Kidney (tissue), 14 donors: Measurements from ENCODE around the gene TMEM109. TPM values are rescaled to one million over a fixed set of nuclear protein-coding genes. Genes with fewer than 3 reads are reported as not detected.

Experiments used
- DNase-seq, 5 donors: peaks; one replicate each; pipeline ENCODE4 v3.0.0-alpha.2; 2013 to 2020
- FAIRE-seq: peaks from 2 replicates; lab custom pipeline; 2012; peaks lifted over from hg19 to GRCh38; lab: Jason Lieb, UNC
- H3K27ac ChIP-seq, 2 donors: one replicate each; pipeline ENCODE4 v1.7.0; 2013; ENCODE audit warnings: low read depth in 2 of 2, low read length in 2 of 2, inconsistent platforms in 1 of 2
- H3K27me3 ChIP-seq: one replicate; pipeline ENCODE4 v1.7.1; 2013; ENCODE audit warnings: low read length, inconsistent platforms; ENCODE audit not compliant: control insufficient read depth, insufficient read depth
- H3K36me3 ChIP-seq, 3 donors: one replicate each; pipeline versions ENCODE4 v1.7.0 to v1.7.1; 2013; ENCODE audit warnings: low read length in 3 of 3, control low read depth in 1 of 3, inconsistent platforms in 1 of 3; ENCODE audit not compliant: insufficient read depth in 3 of 3, control insufficient read depth in 2 of 3
- H3K4me1 ChIP-seq, 3 donors: one replicate each; pipeline versions ENCODE4 v1.7.0 to v1.7.1; 2013; ENCODE audit warnings: low read length in 3 of 3, inconsistent platforms in 1 of 3, low read depth in 1 of 3; ENCODE audit not compliant: control insufficient read depth in 2 of 3, insufficient read depth in 2 of 3
- H3K4me3 ChIP-seq, 3 donors: one replicate each; pipeline versions ENCODE4 v1.7.0 to v1.8.1; 2013; ENCODE audit warnings: low read length in 3 of 3, control low read depth in 1 of 3, inconsistent platforms in 1 of 3
- H3K9ac ChIP-seq, 3 donors: one replicate each; pipeline versions ENCODE4 v1.7.0 to v1.7.1; 2013; ENCODE audit warnings: low read length in 3 of 3, control low read depth in 1 of 3, inconsistent platforms in 1 of 3
- H3K9me3 ChIP-seq, 3 donors: one replicate each; pipeline versions ENCODE4 v1.7.0 to v1.7.1; 2013; ENCODE audit warnings: low read length in 3 of 3, control low read depth in 1 of 3, inconsistent platforms in 1 of 3; ENCODE audit not compliant: control insufficient read depth in 2 of 3, insufficient read depth in 1 of 3
- CTCF ChIP-seq: IDR thresholded peaks from 3 replicates; pipeline ENCODE4 v1.5.1; 2012; ENCODE audit warnings: mild to moderate bottlenecking, moderate library complexity, borderline replicate concordance; ENCODE audit not compliant: insufficient read depth; ENCODE audit errors: extremely low read depth
- intact Hi-C: fragments of 100-400 bp; cut with DNase I; formaldehyde crosslinking; loops from one replicate; pipeline ENCODE4 v1.11.1; 2022
- polyA plus RNA-seq: library from polyadenylated mRNA; stranded (reverse); fragments of 350-450 nt; fragmentation: Illumina TruSeq; extraction: RNeasy Lipid Tissue Mini Kit (QIAGEN cat#74804); gene quantifications from one replicate; pipeline ENCODE4 v1.2.3, GENCODE V29; 2014; ENCODE audit warnings: low read depth, low replicate concordance; ENCODE audit not compliant: insufficient read depth
- total RNA-seq: library from RNA; stranded (reverse); fragmentation: NEBNext Ultra II Directional; extraction: Animal tissue kit (Norgen Biotek cat#: 25700); gene quantifications from one replicate; pipeline ENCODE4 v1.2.1, GENCODE V29; 2021
- donor health status: control.
- donor health status: control.
- donor health status: control.
- donor health status: control.
- donor health status: control.
- donor health status: DM: yes; HTN: yes; CAD: no.
- donor health status: Normal renal cell carcinoma (clear cell type).

The TMEM109 gene
- total and polyA plus RNA-seq, 2 donors from 2014 or later = 130 to 139 TPM

DNA sequence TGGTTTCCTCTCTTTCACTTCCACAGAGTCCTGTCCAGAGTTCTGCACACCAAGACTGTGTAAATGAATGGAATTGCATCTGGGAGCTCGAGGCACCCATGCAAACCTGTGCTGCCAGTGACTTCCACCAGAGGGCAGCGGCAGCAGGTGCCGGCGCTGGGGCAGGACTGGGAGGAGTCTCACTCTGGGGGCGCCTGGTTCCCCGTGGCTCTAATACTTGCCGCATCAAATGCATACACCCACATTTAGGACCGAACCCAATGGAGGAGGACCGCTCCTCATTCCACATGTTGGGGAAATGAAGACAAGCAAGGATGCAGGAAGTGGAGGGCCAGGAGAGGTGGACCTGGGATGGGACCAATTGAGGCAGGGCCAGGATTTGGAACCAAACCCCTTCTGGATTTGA lies 56.4 kb downstream of the TMEM109 start:
- no peak overlapping the region for H3K9ac ChIP-seq

GRCh38 chr11:60970890-60971289 lies 56.9 kb downstream of the TMEM109 start:
- intact Hi-C loops = no loop called here
- FAIRE-seq = no peak
- no peak for TF ChIP-seq CTCF
- Histone ChIP-seq H3K27ac (no peak overlapping the region), H3K9me3 (peaks cover 0 to 3% (median 0%) of the 10 kb centered on the region in 3 donors), H3K4me1 (no peaks in the 10 kb centered on the region), H3K27me3 (no peaks in the 10 kb centered on the region), H3K36me3 (no peaks in the 10 kb centered on the region), H3K4me3 (no peak overlapping the region), H3K9ac (no peak overlapping the region)
- DNase-seq = no peak

More for the DNA sequence above, 56.4 kb downstream of the TMEM109 start:
- H3K36me3 ChIP-seq = no peaks in the 10 kb centered on the region
- no peaks in the 10 kb centered on the region for H3K27me3 ChIP-seq
- peaks cover 0 to 3% (median 0%) of the 10 kb centered on the region in 3 donors for H3K9me3 ChIP-seq
- intact Hi-C loops = no loop called here
- H3K4me1 ChIP-seq = no peaks in the 10 kb centered on the region
- no peak for FAIRE-seq
- peak; percentile 82 for TF ChIP-seq CTCF
- DNase-seq = peak in 3 of 5 donors; percentile 30 to 52 (median 51)
- H3K4me3 ChIP-seq = no peak overlapping the region
- no peak overlapping the region for H3K27ac ChIP-seq

DNA sequence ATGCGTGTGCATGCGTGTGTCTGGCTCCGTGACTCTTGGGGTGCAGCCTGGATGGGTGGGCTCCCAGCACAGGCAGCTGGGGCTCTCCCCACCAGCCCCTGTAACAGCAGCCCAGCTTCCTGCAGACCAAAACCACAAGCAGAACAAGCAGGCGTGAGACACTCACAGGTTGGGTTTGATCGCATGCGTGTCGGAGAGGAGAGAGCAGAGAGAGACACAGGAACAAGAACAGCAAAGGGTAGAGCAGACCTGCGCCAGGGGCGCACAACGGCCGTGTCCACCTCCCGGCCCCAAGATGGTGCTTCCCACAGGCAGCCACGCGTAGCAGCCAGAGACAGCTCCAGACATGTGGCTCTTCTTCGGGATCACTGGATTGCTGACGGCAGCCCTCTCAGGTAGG lies 57.6 kb downstream of the TMEM109 start, which contains the start of gene CD6:
Gene CD6 (plus strand): TSS at position 161 of the 400 bp plus-strand sequence. CDS start 186 bp downstream, at position 347.
- DNase-seq = no peak
- Histone ChIP-seq H3K27me3 (no peaks in the 10 kb centered on the region), H3K9ac (no peak within 1 kb of the TSS), H3K4me1 (no peaks in the 10 kb centered on the region), H3K36me3 (no peaks in the 10 kb centered on the region), H3K27ac (no peak within 1 kb of the TSS), H3K4me3 (no peak within 1 kb of the TSS), H3K9me3 (peaks cover 0 to 3% (median 0%) of the 10 kb centered on the region in 3 donors)
- no peak for FAIRE-seq
- TF ChIP-seq CTCF = no peak
- intact Hi-C loops = no loop called here
